Measurements from ENCODE around the gene PSMG4. TPM values are rescaled to one million over a fixed set of nuclear protein-coding genes. Genes with fewer than 3 reads are reported as not detected.

The PSMG4 gene
- total and polyA plus RNA-seq, 10 of the 15 experiments (the other 5 are each of a cell fraction or from before 2014, with no cell fraction given) = 7.1 to 62.6 (median 29.8) TPM

DNA sequence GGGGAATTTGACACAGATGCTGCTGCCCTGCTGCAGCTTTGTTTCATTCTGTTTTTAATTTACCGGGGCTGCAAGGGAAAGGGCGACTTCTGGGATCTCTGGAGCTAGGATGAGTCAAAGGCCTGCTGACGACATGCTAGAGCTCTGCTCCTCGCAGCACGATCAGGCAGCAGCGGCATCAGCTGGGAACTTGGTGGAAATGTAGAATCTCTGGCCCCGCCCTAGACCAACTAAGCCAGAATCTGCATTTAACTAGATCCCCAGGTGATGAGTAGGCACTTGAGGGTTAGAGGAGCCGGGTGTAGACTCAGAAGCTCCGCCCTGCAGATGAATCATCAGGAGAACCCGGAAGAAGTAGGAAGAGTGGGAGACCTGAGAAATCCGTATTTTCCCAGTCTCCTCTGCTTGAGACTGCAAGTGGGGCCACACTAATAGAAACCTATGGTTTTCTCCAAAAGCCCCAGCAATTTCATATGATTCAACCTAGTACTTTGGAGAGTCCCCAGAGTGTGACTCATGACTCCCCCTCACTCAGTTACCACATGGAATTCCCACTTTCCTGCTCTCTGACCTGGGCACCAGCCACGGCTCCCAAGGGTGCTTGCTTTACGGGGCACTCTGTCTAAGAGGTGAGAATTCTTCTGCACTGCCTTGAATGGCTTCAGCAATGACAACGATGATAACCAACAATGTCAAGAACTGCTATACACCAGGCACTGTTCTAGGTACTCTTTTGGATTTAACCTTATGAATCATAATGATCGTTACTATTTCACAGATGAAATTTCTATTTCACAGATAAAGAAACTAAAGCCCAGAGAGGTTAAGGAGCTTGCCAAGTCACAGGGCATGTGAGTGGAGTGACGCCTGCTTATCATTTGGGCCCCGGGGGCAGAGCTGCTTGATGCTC is 49.4 kb upstream of the PSMG4 start (continued):
- TF ChIP-seq, protein P1, sequence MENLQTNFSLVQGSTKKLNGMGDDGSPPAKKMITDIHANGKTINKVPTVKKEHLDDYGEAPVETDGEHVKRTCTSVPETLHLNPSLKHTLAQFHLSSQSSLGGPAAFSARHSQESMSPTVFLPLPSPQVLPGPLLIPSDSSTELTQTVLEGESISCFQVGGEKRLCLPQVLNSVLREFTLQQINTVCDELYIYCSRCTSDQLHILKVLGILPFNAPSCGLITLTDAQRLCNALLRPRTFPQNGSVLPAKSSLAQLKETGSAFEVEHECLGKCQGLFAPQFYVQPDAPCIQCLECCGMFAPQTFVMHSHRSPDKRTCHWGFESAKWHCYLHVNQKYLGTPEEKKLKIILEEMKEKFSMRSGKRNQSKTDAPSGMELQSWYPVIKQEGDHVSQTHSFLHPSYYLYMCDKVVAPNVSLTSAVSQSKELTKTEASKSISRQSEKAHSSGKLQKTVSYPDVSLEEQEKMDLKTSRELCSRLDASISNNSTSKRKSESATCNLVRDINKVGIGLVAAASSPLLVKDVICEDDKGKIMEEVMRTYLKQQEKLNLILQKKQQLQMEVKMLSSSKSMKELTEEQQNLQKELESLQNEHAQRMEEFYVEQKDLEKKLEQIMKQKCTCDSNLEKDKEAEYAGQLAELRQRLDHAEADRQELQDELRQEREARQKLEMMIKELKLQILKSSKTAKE (IDR thresholded peaks at IDR 0.05; ENCODE audit: low read depth, poor library complexity, severe bottlenecking) = peak; percentile 38
- TF ChIP-seq MTA2 (IDR thresholded peaks at IDR 0.05; ENCODE audit: low read depth) = peak; percentile 75; the same call in 1 of the 2 replicates
- TF ChIP-seq HDGF (IDR thresholded peaks at IDR 0.05) = no peak
- peak; percentile 30; the same call in 1 of the 2 replicates for TF ChIP-seq TAF1 (IDR thresholded peaks at IDR 0.05; ENCODE audit: borderline replicate concordance, low read depth, low read length)
- TF ChIP-seq, protein P2, sequence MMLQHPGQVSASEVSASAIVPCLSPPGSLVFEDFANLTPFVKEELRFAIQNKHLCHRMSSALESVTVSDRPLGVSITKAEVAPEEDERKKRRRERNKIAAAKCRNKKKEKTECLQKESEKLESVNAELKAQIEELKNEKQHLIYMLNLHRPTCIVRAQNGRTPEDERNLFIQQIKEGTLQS (IDR thresholded peaks at IDR 0.05; ENCODE audit: borderline replicate concordance, extremely low read depth, low read depth, low read length) = no peak
- no peak for TF ChIP-seq HCFC1 (IDR thresholded peaks at IDR 0.05; ENCODE audit: low read length)
- TF ChIP-seq, protein P3, sequence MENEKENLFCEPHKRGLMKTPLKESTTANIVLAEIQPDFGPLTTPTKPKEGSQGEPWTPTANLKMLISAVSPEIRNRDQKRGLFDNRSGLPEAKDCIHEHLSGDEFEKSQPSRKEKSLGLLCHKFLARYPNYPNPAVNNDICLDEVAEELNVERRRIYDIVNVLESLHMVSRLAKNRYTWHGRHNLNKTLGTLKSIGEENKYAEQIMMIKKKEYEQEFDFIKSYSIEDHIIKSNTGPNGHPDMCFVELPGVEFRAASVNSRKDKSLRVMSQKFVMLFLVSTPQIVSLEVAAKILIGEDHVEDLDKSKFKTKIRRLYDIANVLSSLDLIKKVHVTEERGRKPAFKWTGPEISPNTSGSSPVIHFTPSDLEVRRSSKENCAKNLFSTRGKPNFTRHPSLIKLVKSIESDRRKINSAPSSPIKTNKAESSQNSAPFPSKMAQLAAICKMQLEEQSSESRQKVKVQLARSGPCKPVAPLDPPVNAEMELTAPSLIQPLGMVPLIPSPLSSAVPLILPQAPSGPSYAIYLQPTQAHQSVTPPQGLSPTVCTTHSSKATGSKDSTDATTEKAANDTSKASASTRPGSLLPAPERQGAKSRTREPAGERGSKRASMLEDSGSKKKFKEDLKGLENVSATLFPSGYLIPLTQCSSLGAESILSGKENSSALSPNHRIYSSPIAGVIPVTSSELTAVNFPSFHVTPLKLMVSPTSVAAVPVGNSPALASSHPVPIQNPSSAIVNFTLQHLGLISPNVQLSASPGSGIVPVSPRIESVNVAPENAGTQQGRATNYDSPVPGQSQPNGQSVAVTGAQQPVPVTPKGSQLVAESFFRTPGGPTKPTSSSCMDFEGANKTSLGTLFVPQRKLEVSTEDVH (IDR thresholded peaks at IDR 0.05; ENCODE audit: low read depth, partially characterized antibody) = no peak
- TF ChIP-seq ATF7 (IDR thresholded peaks at IDR 0.05; ENCODE audit: low read depth) = peak; percentile 48; the same call in 1 of the 2 replicates
- TF ChIP-seq RFX5 (IDR thresholded peaks at IDR 0.05; ENCODE audit: low read depth, low read length) = no peak
- TF ChIP-seq DPF2 (IDR thresholded peaks at IDR 0.05) = peak; percentile 89
- TF ChIP-seq CREB1 (IDR thresholded peaks at IDR 0.05; ENCODE audit: low read depth) = peak; percentile 32; the same call in 1 of the 2 replicates
- TF ChIP-seq ETV6 (conservative IDR thresholded peaks at IDR 0.05 in 1 of 2, IDR thresholded peaks at IDR 0.05 in 1 of 2; ENCODE audit: borderline replicate concordance in 1 of 2, low read depth in 1 of 2) = peak in 1 of 2 experiments; percentile 54; a peak in 1 of 4 replicates
- 0 out of 2 replicates have a peak, but pooled peaks have one; percentile 71 for TF ChIP-seq ZBED1 (IDR thresholded peaks at IDR 0.05; ENCODE audit: borderline replicate concordance)
- no peak for TF ChIP-seq MYB (IDR thresholded peaks at IDR 0.05; ENCODE audit: borderline replicate concordance, low read depth, low read length)
- peak; percentile 98 for TF ChIP-seq NFIC (IDR thresholded peaks at IDR 0.05; ENCODE audit: low read depth, low read length)
- peak; percentile 76; the same call in 1 of the 2 replicates for TF ChIP-seq MTA3 (IDR thresholded peaks at IDR 0.05; ENCODE audit: borderline replicate concordance, low read length)
- TF ChIP-seq BCL11A (IDR thresholded peaks at IDR 0.05; ENCODE audit: low read depth, low read length) = peak; percentile 79; the same call in 1 of the 2 replicates
- TF ChIP-seq, protein P4, sequence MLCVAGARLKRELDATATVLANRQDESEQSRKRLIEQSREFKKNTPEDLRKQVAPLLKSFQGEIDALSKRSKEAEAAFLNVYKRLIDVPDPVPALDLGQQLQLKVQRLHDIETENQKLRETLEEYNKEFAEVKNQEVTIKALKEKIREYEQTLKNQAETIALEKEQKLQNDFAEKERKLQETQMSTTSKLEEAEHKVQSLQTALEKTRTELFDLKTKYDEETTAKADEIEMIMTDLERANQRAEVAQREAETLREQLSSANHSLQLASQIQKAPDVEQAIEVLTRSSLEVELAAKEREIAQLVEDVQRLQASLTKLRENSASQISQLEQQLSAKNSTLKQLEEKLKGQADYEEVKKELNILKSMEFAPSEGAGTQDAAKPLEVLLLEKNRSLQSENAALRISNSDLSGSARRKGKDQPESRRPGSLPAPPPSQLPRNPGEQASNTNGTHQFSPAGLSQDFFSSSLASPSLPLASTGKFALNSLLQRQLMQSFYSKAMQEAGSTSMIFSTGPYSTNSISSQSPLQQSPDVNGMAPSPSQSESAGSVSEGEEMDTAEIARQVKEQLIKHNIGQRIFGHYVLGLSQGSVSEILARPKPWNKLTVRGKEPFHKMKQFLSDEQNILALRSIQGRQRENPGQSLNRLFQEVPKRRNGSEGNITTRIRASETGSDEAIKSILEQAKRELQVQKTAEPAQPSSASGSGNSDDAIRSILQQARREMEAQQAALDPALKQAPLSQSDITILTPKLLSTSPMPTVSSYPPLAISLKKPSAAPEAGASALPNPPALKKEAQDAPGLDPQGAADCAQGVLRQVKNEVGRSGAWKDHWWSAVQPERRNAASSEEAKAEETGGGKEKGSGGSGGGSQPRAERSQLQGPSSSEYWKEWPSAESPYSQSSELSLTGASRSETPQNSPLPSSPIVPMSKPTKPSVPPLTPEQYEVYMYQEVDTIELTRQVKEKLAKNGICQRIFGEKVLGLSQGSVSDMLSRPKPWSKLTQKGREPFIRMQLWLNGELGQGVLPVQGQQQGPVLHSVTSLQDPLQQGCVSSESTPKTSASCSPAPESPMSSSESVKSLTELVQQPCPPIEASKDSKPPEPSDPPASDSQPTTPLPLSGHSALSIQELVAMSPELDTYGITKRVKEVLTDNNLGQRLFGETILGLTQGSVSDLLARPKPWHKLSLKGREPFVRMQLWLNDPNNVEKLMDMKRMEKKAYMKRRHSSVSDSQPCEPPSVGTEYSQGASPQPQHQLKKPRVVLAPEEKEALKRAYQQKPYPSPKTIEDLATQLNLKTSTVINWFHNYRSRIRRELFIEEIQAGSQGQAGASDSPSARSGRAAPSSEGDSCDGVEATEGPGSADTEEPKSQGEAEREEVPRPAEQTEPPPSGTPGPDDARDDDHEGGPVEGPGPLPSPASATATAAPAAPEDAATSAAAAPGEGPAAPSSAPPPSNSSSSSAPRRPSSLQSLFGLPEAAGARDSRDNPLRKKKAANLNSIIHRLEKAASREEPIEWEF (IDR thresholded peaks at IDR 0.05; ENCODE audit: insufficient replicate concordance, low read depth, low read length) = no peak

Measured in GM12878 (cell line).